Osteocyte (in vitro differentiated cells): ENCODE measurements around the gene ROBO2. TPM values are rescaled to one million over a fixed set of nuclear protein-coding genes. Genes with fewer than 3 reads are reported as not detected.

Experiments
- DNase-seq: peaks from one replicate; pipeline ENCODE4 v3.0.0; 2021; ENCODE audit warnings: mixed read lengths; ENCODE audit not compliant: unreplicated experiment; ENCODE audit errors: extremely low spot score
- H3K27ac Mint-ChIP-seq: one replicate; pipeline ENCODE4 v1.8.0; 2021; ENCODE audit warnings: mild to moderate bottlenecking, mixed read lengths; ENCODE audit not compliant: unreplicated experiment
- H3K27me3 Mint-ChIP-seq: one replicate; pipeline ENCODE4 v1.8.0; 2021; ENCODE audit warnings: mixed read lengths; ENCODE audit not compliant: unreplicated experiment
- H3K36me3 Mint-ChIP-seq: one replicate; pipeline ENCODE4 v1.8.0; 2021; ENCODE audit warnings: mixed read lengths; ENCODE audit not compliant: unreplicated experiment
- H3K4me1 Mint-ChIP-seq: one replicate; pipeline ENCODE4 v1.8.0; 2021; ENCODE audit warnings: mixed read lengths; ENCODE audit not compliant: unreplicated experiment
- H3K4me3 Mint-ChIP-seq: one replicate; pipeline ENCODE4 v1.8.0; 2021; ENCODE audit warnings: mild to moderate bottlenecking, moderate library complexity, mixed read lengths; ENCODE audit not compliant: unreplicated experiment
- H3K9me3 Mint-ChIP-seq: one replicate; pipeline ENCODE4 v1.8.0; 2021; ENCODE audit warnings: mixed read lengths; ENCODE audit not compliant: unreplicated experiment
- total RNA-seq: library from RNA; stranded (reverse); gene quantifications from 2 replicates; pipeline ENCODE4 v1.2.1, GENCODE V29; 2021
- TF ChIP-seq, protein P1 (sequence below): fragments of 200-600 bp; sonication (generic); IDR thresholded peaks from 2 replicates; pipeline ENCODE4 v1.5.0; 2021; ENCODE audit warnings: antibody characterized with exemption, mild to moderate bottlenecking, moderate library complexity

The ROBO2 gene
- total RNA-seq, 1 donor from 2014 or later: 18.4 TPM

DNA sequence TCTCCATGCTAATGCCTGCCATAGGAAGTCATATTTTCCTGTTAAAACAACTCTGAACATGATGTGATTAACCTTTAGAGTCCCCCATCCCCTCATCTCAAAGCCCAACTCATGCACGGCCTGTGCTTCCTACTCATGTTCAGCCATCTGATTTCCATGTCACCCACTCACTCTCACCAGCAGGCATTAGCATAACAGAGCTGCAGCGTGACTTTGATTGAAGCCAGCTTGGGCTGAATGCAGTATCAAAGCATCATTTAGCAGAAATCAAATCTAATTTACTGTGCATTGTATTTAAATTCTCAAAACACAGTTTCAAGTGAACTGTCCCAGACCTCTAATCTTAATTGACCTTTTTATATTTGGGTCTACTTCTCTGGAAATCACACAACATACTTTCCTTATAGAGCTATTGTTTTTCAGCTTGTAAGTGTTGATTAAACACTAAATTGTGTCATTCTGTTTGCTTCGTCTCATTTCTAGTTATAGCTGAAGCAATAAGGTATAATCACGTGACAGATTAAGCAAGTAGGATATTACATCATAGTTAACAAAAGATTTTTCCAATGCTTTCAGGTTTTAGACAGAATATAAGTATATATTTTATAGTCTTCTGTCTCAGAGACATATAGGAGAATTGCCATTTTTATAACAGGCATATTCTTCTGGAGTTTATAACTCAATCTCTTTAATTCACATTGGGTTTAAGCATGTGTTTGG, 501.5 kb downstream of the ROBO2 start:
- Mint-ChIP-seq H3K36me3 (peaks cover 2% of the 10 kb centered on the region), H3K27ac (no peak overlapping the region), H3K4me3 (no peak overlapping the region), H3K9me3 (peaks cover 12% of the 10 kb centered on the region), H3K4me1 (peaks cover 12% of the 10 kb centered on the region), H3K27me3 (no peaks in the 10 kb centered on the region)
- TF ChIP-seq, protein P1, sequence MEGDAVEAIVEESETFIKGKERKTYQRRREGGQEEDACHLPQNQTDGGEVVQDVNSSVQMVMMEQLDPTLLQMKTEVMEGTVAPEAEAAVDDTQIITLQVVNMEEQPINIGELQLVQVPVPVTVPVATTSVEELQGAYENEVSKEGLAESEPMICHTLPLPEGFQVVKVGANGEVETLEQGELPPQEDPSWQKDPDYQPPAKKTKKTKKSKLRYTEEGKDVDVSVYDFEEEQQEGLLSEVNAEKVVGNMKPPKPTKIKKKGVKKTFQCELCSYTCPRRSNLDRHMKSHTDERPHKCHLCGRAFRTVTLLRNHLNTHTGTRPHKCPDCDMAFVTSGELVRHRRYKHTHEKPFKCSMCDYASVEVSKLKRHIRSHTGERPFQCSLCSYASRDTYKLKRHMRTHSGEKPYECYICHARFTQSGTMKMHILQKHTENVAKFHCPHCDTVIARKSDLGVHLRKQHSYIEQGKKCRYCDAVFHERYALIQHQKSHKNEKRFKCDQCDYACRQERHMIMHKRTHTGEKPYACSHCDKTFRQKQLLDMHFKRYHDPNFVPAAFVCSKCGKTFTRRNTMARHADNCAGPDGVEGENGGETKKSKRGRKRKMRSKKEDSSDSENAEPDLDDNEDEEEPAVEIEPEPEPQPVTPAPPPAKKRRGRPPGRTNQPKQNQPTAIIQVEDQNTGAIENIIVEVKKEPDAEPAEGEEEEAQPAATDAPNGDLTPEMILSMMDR: no peak
- no peak for DNase-seq

DNA sequence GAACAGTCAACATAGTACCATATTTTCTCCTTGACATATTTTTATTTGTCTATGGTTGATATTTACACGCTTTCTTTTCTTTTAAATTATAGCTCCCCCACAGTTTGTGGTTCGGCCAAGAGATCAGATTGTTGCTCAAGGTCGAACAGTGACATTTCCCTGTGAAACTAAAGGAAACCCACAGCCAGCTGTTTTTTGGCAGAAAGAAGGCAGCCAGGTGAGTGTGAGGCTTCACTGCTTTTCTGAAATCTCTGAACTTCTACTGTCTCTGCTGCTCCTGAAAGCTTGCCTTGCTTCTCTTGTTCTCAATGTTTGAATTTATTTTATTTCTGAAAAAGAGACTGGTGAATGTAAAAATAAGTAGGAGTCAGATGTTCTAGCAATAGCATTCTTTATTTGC, 506.3 kb downstream of the ROBO2 start:
- Mint-ChIP-seq H3K27ac (no peak overlapping the region), H3K4me1 (no peaks in the 10 kb centered on the region), H3K4me3 (no peak overlapping the region), H3K27me3 (no peaks in the 10 kb centered on the region), H3K36me3 (peaks cover 2% of the 10 kb centered on the region), H3K9me3 (peaks cover 9% of the 10 kb centered on the region)
- no peak for DNase-seq
- TF ChIP-seq, protein P1: no peak

DNA sequence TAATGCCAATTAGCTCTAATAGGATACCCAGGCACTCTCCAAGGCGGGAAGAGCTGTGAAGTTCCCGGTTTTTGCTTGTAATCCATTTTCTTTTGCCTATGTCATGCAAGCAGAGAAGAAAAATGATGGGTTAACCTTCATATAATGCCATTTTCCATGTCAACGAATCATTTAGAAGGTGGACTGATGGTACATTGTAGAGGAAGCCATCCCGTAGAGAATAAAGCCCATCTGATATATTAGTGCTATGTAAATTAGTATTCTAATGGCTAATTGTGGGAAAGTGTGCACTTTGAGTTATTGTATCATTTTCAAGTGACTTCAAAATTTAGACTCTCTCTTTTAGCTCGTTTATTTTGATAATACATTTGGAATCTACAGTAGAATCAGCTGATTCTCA, 509.1 kb downstream of the ROBO2 start:
- H3K27me3 Mint-ChIP-seq: no peaks in the 10 kb centered on the region
- no peaks in the 10 kb centered on the region for H3K4me1 Mint-ChIP-seq
- DNase-seq: no peak
- H3K9me3 Mint-ChIP-seq: peaks cover 9% of the 10 kb centered on the region
- H3K27ac Mint-ChIP-seq: no peak overlapping the region
- TF ChIP-seq, protein P1: no peak
- H3K4me3 Mint-ChIP-seq: no peak overlapping the region
- H3K36me3 Mint-ChIP-seq: peaks cover 2% of the 10 kb centered on the region

DNA sequence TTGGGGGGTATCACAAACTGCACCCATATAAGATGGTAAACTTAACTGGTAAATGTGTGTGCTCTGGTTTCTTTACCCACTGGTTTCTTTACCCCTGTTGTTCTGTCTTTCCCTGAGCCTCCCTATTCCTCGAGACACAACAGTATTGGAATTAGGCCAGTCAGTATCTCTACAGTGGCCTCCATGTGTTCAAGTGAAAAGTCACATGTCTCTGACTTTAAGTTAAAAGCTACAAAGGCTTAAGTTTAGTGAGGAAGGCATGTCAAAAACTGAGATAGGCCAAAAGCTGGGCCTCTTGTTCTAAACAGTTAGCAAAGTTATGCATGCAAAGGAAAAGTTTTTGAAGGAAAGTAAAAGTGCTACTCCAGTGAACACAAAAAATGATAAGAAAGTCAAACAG, 513.3 kb downstream of the ROBO2 start:
- TF ChIP-seq, protein P1: no peak
- no peaks in the 10 kb centered on the region for H3K36me3 Mint-ChIP-seq
- no peak overlapping the region for H3K27ac Mint-ChIP-seq
- DNase-seq: no peak
- H3K4me1 Mint-ChIP-seq: no peaks in the 10 kb centered on the region
- H3K9me3 Mint-ChIP-seq: no peaks in the 10 kb centered on the region
- no peaks in the 10 kb centered on the region for H3K27me3 Mint-ChIP-seq
- H3K4me3 Mint-ChIP-seq: no peak overlapping the region

DNA sequence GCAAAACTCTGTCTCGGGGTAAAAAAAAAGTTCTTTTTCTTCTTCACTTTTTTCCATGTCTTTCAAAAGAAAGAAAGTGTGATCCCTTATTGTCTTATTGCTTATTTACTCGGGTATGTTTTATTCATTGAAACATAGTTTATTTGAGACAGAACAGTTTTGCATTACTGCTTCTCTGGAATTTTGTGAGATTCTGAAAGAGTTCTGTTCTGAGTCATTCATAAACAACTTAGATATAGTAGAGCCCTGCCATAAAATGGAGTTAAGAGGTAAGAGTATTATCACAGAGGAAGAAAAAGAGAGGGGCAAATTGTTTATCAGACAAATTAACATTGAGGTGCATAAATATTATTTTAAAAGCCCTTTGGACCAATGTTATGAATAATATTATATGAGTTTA, 522.2 kb downstream of the ROBO2 start:
- H3K4me1 Mint-ChIP-seq: no peaks in the 10 kb centered on the region
- H3K27ac Mint-ChIP-seq: no peak overlapping the region
- H3K27me3 Mint-ChIP-seq: no peaks in the 10 kb centered on the region
- H3K9me3 Mint-ChIP-seq: no peaks in the 10 kb centered on the region
- H3K36me3 Mint-ChIP-seq: no peaks in the 10 kb centered on the region
- no peak overlapping the region for H3K4me3 Mint-ChIP-seq
- no peak for DNase-seq
- TF ChIP-seq, protein P1: no peak
